ENCODE data around the gene THSD7B.
"Not testable (repeated sequence)": the region's sequence is repeated elsewhere in the genome, so short reads cannot be mapped to it uniquely, and the experiment has no call there.

The THSD7B gene

GRCh38 chr2:137051778-137052398 lies 286.5 kb downstream of the THSD7B start:
- no peak for DNase-seq

DNA sequence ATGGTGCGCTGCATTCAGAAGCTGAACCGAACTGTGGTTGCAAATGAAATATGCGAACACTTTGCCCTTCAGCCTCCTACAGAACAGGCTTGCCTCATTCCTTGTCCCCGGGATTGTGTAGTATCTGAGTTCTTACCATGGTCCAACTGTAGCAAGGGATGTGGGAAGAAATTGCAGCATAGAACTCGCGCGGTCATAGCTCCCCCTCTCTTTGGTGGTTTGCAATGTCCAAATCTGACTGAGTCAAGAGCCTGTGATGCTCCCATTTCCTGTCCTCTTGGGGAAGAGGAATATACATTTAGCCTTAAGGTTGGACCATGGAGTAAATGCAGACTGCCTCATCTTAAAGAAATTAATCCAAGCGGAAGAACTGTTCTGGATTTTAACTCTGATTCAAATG lies 291.4 kb downstream of the THSD7B start:
- DNase-seq: no peak

GRCh38 chr2:137076111-137076765 lies 310.9 kb downstream of the THSD7B start:
- DNase-seq: not testable (repeated sequence)

DNA sequence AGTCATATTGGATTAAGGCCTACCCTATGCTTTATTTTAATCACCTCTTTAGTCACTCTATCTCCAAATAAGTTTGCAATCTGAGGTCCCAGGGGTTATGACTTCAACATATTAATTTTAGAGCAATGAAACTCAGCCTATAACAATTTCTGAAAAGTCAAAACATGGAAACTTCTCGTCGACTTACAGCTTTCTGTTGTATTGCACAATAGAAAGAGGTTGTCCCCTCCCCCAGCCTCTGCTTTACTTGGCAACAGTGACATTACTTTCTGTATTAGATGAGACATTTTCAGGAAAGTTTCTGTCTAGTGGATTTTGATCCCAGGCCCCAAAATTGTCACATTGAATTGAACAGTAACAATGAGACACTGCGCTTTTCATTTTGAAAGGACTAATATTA lies 326.4 kb downstream of the THSD7B start:
- DNase-seq: no peak

DNA sequence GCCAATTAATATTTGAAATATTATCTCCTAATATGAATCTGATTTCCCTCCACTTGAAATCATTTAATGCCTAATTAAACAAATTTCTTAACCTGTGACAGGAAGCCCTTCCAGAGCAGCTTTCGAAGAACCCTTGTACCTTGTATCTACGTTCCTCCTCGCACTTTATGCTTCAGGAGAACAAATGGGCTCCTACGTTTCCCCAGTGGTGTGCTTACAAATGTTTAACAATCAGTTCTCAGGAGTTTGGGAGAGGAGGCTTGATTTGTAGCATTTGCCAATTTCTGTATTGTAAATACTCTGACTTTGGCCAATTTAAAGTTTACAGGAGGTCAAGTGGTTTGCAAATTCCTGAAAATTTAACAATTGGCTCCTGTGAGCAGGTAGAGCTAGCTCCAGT lies 327.8 kb downstream of the THSD7B start:
- no peak for DNase-seq

- DNase-seq: no peak
These were observed 330.8 kb downstream of the THSD7B start for GRCh38 chr2:137096187-137096586.

DNA sequence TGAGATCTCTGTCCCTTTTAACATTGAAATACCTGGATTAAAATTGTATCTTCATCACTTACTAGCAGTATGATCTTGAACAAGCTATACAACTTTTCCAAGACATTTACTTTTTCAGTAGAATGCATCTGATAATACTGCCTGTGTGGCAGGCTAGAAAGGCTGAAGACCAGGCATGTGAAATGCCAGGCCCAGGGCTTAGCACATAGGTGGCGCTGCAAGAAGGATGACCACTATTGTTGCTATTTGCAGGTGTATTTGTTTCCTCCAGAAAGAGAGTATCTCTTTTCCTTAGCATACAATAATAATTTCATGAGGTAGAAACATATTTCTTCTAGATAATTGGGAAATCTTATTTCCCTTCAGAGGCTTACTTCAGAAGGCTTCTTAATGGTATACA lies 331.3 kb downstream of the THSD7B start:
- DNase-seq: no peak

- DNase-seq: not testable (repeated sequence)
These were observed 336.5 kb downstream of the THSD7B start for GRCh38 chr2:137101814-137102213.

GRCh38 chr2:137107904-137108303 lies 342.6 kb downstream of the THSD7B start:
- DNase-seq: peak; percentile 6

DNA sequence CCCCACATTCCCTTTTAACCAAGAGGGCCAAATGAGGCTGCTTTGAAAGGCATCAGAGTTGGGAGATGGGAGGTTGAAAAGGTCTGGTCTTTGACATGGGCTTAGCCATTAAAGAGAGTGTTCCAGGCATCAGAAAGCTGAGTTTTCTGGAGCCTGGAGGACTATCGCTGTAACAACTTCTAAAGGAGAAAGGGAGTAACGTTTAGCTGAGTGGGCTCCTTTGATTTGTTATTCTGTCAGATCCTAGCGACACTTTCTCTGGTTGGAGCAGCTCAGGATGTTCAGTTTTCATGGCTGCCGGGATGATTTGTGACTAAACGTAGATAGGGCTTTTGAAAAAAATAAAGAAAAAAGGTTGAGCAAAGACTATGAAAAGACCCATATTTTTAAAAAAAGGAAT lies 346.6 kb downstream of the THSD7B start:
- no peak for DNase-seq

DNA sequence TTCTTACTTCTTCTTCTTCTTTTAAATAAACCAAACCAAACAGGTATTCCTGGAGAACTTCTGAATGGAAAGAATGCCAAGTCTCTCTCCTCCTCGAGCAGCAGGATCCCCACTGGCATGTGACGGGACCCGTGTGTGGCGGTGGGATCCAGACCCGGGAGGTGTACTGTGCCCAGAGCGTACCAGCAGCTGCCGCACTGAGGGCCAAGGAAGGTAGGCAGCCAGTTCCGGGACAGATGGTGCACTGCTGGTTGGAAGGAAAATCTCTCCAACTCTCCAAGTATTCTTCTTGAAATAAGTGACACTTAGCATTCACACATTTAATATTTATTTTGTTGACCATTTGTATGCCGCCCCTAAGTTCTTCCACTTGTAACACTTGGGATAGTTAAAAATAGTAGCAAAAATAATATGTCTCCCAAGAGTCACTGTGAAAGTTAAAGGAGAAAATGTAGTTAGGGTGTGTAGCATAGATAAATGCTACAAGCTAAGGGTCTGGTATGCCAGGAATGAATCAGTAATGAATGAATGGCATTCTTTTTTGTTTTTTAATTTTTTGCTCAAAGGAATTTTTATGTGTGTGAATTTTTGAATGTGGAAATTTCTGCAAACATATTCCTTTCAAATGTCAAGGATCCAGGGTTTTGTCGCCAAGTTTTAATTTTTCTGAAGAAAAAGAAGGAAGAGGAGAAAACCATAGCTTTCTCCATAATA lies 349.9 kb downstream of the THSD7B start:
- no peak for DNase-seq

DNA sequence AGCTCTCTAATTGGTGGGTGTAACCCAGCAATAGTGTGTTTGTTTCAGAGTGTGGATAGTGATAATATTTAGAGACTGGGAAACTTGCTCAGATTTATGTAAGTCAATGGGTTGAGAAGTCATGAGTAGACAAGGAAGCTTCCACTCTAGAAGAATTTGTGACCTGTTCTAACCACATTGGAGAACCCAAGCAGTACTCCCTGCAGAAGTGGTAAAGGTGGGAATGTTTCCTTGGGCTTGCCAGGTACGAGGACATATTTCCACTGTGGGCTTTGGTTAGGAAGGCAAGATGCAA lies 350.4 kb downstream of the THSD7B start:
- no peak for DNase-seq

GRCh38 chr2:137117385-137117784 lies 352.0 kb downstream of the THSD7B start:
- DNase-seq: no peak

GRCh38 chr2:137118140-137118539 lies 352.8 kb downstream of the THSD7B start:
- DNase-seq: no peak

DNA sequence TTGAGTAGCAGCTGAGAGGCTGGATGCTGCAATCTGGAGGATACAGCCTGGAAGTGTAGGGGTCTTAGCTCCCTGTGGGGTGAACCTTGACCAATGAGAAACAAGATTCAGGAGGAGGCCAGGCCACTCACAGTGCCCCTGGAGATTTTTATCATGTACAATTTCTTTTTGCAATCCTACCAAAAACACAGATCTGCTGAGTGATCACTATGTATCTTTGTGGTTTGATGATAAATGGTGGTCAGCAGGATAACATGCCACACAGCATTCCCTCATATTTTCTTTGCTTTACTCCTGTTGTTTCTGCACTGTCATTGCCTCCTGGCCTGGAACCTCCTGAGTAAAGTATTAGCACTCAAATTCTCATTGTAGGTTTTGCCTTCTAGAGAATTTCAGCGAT lies 357.9 kb downstream of the THSD7B start:
- DNase-seq: no peak

GRCh38 chr2:137133225-137133624 lies 367.9 kb downstream of the THSD7B start:
- DNase-seq: no peak

DNA sequence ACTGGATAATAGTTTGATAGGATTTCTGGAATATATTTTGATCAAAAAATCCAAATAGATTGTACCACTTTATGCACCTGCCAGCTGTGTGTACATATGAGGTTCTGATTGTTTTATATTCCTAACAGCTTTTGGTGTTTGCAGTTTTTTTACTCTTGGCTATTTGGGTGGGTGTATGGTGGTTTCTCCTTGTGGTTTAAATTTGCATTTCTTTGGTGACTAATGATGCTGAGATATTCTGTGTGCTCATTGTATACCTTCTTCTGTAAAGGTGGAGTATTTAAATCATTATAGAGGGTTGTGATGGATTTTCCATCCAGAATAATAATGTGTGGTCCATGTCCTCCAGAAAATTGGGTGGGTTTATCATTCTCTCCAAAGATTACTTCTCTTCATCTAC lies 372.9 kb downstream of the THSD7B start:
- peak; percentile 1 for DNase-seq

DNA sequence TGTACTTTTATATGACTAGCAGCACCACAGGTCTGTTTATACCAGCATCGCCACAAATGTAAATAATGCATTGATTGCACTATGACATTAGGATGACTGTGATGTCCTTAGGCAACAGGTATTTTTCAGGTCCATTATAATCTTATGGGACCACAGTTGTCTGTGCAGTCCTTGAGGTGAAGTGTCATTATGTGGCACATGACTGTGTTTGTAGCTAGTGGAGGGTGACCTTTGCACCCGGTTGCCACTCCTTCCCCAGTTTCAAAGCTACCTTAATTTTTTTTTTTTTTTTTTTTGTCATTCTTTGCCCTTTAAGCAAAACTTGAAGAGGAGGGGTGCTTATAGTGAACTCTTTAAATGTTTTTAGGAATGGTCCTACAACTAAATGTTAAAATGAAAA lies 386.4 kb downstream of the THSD7B start:
- DNase-seq: no peak

DNA sequence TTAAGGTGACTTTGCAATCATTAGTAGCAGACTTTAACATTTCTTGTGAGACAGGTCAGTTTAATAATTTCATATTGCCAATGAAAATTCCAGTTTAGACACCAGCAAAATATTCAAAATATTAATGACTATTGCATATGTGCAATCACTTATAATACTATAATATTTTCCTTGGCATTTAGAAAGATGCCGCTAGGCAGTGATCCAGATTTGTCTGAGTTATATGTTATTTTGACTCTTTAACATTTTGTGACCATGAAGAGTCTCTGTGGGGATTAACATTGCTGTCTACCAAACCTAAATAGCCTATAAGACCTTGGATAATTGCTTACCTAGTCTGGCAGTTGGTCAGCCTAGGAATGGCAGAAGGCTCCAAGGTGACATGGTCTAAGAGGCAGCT lies 389.6 kb downstream of the THSD7B start:
- DNase-seq: no peak

GRCh38 chr2:137155356-137156104 lies 390.2 kb downstream of the THSD7B start:
- no peak for DNase-seq

DNA sequence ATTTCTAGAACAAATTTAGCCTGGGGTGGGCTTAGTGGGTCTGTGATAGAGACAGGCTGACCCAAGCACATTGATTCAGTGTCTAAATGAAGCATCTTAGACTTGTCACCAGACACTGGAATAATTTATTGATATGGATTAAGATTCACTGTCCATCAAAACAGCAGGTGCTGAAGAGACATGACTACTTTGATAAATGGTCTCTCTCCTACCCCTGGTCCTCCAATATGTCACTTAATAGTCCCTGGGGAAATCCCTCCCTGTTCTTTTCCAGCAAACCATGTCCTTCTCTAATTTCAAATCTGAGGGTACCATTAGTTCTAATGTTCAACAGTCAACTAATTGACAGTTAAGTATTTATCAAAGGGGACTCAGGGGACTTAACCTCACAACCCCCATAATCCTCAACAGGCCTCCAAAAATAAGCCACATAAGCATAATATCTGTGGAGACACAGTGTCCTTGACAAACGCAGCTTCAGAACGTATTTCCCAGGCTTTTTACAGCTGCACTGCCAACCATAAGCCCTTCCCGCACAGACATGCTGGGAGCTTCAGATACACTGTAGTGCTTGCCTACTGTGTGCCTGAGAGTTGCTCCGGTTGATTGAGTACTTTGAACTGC lies 391.0 kb downstream of the THSD7B start:
- no peak for DNase-seq

- DNase-seq: no peak
These were observed 392.5 kb downstream of the THSD7B start for GRCh38 chr2:137157851-137158250.

- no peak for DNase-seq
These were observed 395.9 kb downstream of the THSD7B start for GRCh38 chr2:137161250-137161649.
